A549 (cell line): Measurements from ENCODE around the gene ERO1B. TPM values are rescaled to one million over a fixed set of nuclear protein-coding genes. Genes with fewer than 3 reads are reported as not detected.

Source experiments
- ATAC-seq, 2 experiments: fragments of 200-7000 bp in 1 of 2; fragments of >200 bp in 1 of 2; cut with Nextera tagmentation in 1 of 2; cut with Tn5 transposase in 1 of 2; 3 replicates each; pipeline versions ENCODE4 v1.8.0 to v1.9.1; 2018 to 2020; ENCODE audit warnings: mild to moderate bottlenecking in 1 of 2, moderate library complexity in 1 of 2
- CTCF ChIA-PET: fragments of 300-600 bp; sonication (Branson Sonifier 250); formaldehyde crosslinking; extraction: SDS; loops from one replicate; lab custom pipeline; 2021; ENCODE audit warnings: antibody characterized with exemption, inconsistent platforms; lab: Yijun Ruan, JAX
- POLR2A ChIA-PET: fragments of 350-600 bp; formaldehyde crosslinking; extraction: SDS; loops from one replicate; lab custom pipeline; 2021; ENCODE audit warnings: antibody characterized with exemption, inconsistent platforms; lab: Yijun Ruan, JAX
- DNase-seq, 2 experiments: peaks; one replicate each; pipeline versions ENCODE4 v3.0.0 to v3.0.0-alpha.2; 2011 to 2016; ENCODE audit warnings: low read depth in 1 of 2, low spot score in 1 of 2
- FAIRE-seq: peaks from 2 replicates; lab custom pipeline; 2011; peaks lifted over from hg19 to GRCh38; lab: Jason Lieb, UNC
- H3K27ac ChIP-seq, 2 experiments: fragments of >200 bp; sonication (Bioruptor Twin); formaldehyde crosslinking; 3 replicates each; pipeline ENCODE4 v1.5.1; 2016 to 2017
- H3K4me1 ChIP-seq: fragments of >200 bp; sonication (Bioruptor Twin); formaldehyde crosslinking; 3 replicates; pipeline ENCODE4 v1.6.1; 2016
- H3K4me2 ChIP-seq: fragments of >200 bp; sonication (Bioruptor Twin); formaldehyde crosslinking; 3 replicates; pipeline ENCODE4 v1.6.1; 2016
- H3K4me3 ChIP-seq: fragments of >200 bp; sonication (Bioruptor Twin); formaldehyde crosslinking; 3 replicates; pipeline ENCODE4 v1.5.1; 2016
- H3K9me3 ChIP-seq: fragments of >200 bp; sonication (Bioruptor Twin); formaldehyde crosslinking; 3 replicates; pipeline ENCODE4 v1.6.1; 2016
- ATOH8 ChIP-seq: fragments of 250-450 bp; sonication (Bioruptor Pico); IDR thresholded peaks from 2 replicates; pipeline ENCODE4 v1.5.0; 2020; ENCODE audit warnings: low read depth, mild to moderate bottlenecking, moderate library complexity
- BCL3 ChIP-seq: fragments of >200 bp; sonication (Bioruptor Twin); formaldehyde crosslinking; IDR thresholded peaks from 3 replicates; pipeline ENCODE4 v1.6.1; 2016
- CBX8 ChIP-seq: fragments of 200-600 bp; sonication (generic); IDR thresholded peaks from 2 replicates; pipeline ENCODE4 v1.6.1; 2016
- CEBPB ChIP-seq, 2 experiments: fragments of >200 bp in 1 of 2; sonication (Bioruptor Twin) in 1 of 2; formaldehyde crosslinking in 1 of 2; IDR thresholded peaks; 2 replicates each; pipeline ENCODE4 v1.6.1; 2012 to 2016
- CTCF ChIP-seq: fragments of >200 bp; sonication (Bioruptor Twin); formaldehyde crosslinking; IDR thresholded peaks from 3 replicates; pipeline ENCODE4 v1.5.1; 2016
- EHMT2 ChIP-seq: fragments of 200-600 bp; sonication (generic); IDR thresholded peaks from 2 replicates; pipeline ENCODE4 v1.6.1; 2016; ENCODE audit warnings: antibody characterized with exemption, low read depth, mild to moderate bottlenecking, moderate library complexity
- ELK1 ChIP-seq: fragments of 150-350 bp; IDR thresholded peaks from 2 replicates; pipeline ENCODE4 v1.6.1; 2014; ENCODE audit warnings: low read depth, mild to moderate bottlenecking, low read length
- EP300 ChIP-seq, 2 experiments: fragments of >200 bp; sonication (Bioruptor Twin); formaldehyde crosslinking; IDR thresholded peaks; 2 replicates in 1 of 2; 3 replicates in 1 of 2; pipeline ENCODE4 v1.6.1; 2016 to 2017
- ESRRA ChIP-seq: fragments of 150-350 bp; IDR thresholded peaks from 2 replicates; pipeline ENCODE4 v1.6.1; 2014; ENCODE audit warnings: mild to moderate bottlenecking, low read length, borderline replicate concordance
- FOSB ChIP-seq: fragments of 250-450 bp; sonication (Bioruptor Pico); IDR thresholded peaks from 2 replicates; pipeline ENCODE4 v1.5.0; 2020; ENCODE audit warnings: mild to moderate bottlenecking, moderate library complexity
- FOXS1 ChIP-seq: fragments of 250-450 bp; sonication (Bioruptor Pico); IDR thresholded peaks from 2 replicates; pipeline ENCODE4 v1.5.0; 2020; ENCODE audit warnings: mild to moderate bottlenecking, moderate library complexity
- HDAC2 ChIP-seq: fragments of 200-600 bp; sonication (generic); IDR thresholded peaks from 2 replicates; pipeline ENCODE4 v1.6.1; 2016
- HES2 ChIP-seq: fragments of >200 bp; sonication (Bioruptor Twin); formaldehyde crosslinking; IDR thresholded peaks from 2 replicates; pipeline ENCODE4 v1.6.1; 2016
- HOXA7 ChIP-seq: fragments of 250-450 bp; sonication (Bioruptor Pico); IDR thresholded peaks from 2 replicates; pipeline ENCODE4 v1.5.0; 2020; ENCODE audit warnings: mild to moderate bottlenecking, moderate library complexity
- HOXB13 ChIP-seq: fragments of 250-450 bp; sonication (Bioruptor Pico); IDR thresholded peaks from 2 replicates; pipeline ENCODE4 v1.5.0; 2020; ENCODE audit warnings: low read depth, mild to moderate bottlenecking, moderate library complexity
- KDM1A ChIP-seq: fragments of 200-600 bp; sonication (generic); IDR thresholded peaks from 2 replicates; pipeline ENCODE4 v1.6.1; 2016; ENCODE audit warnings: low read depth, mild to moderate bottlenecking
- KDM5A ChIP-seq: fragments of 200-600 bp; sonication (generic); IDR thresholded peaks from 2 replicates; pipeline ENCODE4 v1.6.1; 2016; ENCODE audit warnings: antibody characterized with exemption, mild to moderate bottlenecking
- MAFK ChIP-seq: fragments of 450-650 bp; IDR thresholded peaks from 2 replicates; pipeline ENCODE4 v1.6.1; 2014; ENCODE audit not compliant: partially characterized antibody
- MAZ ChIP-seq: fragments of 150-350 bp; IDR thresholded peaks from 2 replicates; pipeline ENCODE4 v1.6.1; 2014; ENCODE audit warnings: antibody characterized with exemption, low read depth, low read length, borderline replicate concordance
- PBX3 ChIP-seq: IDR thresholded peaks from 2 replicates; pipeline ENCODE4 v1.6.1; 2012
- RARB ChIP-seq: fragments of 250-450 bp; sonication (Bioruptor Pico); IDR thresholded peaks from 2 replicates; pipeline ENCODE4 v1.8.0; 2021; ENCODE audit warnings: mild to moderate bottlenecking, moderate library complexity
- RNF2 ChIP-seq: fragments of 200-600 bp; sonication (generic); IDR thresholded peaks from 2 replicates; pipeline ENCODE4 v1.6.1; 2016; ENCODE audit warnings: low read depth, mild to moderate bottlenecking, antibody characterized with exemption, moderate library complexity, borderline replicate concordance
- TFCP2L1 ChIP-seq: fragments of 250-450 bp; sonication (Bioruptor Pico); IDR thresholded peaks from 2 replicates; pipeline ENCODE4 v1.5.0; 2021; ENCODE audit warnings: mild to moderate bottlenecking
- USF2 ChIP-seq: fragments of 450-650 bp; IDR thresholded peaks from 2 replicates; pipeline ENCODE4 v1.6.1; 2014; ENCODE audit warnings: antibody characterized with exemption
- ZC3H11A ChIP-seq: fragments of 450-650 bp; IDR thresholded peaks from 2 replicates; pipeline ENCODE4 v1.6.1; 2014; ENCODE audit warnings: antibody characterized with exemption, mild to moderate bottlenecking
- ZNF302 ChIP-seq: fragments of 250-450 bp; sonication (Bioruptor Pico); IDR thresholded peaks from 2 replicates; pipeline ENCODE4 v1.9.0; 2021; ENCODE audit warnings: inconsistent platforms, mild to moderate bottlenecking, moderate library complexity
- WGBS: methylation state at CpG from one replicate; pipeline ENCODE4 v1.1.6; 2017; ENCODE audit errors: missing lambda C conversion rate; 5-methylcytosine and 5-hydroxymethylcytosine counted together
- polyA plus RNA-seq, 4 experiments: library from polyadenylated mRNA; depleted of rRNA in 3 of 4; stranded (reverse); fragments of >200 nt; fragmentation: RNase III in 1 of 4; extraction: RNeasy Plus Mini Kit Qiagen cat#74134 plus additional on column Dnase treatment in 1 of 4; gene quantifications; 2 replicates in 3 of 4; 3 replicates in 1 of 4; pipeline ENCODE4 v1.2.3, GENCODE V29; 2011 to 2017

ERO1B gene
- polyA plus RNA-seq, 2 of the 4 experiments (the other 2 are of a cell fraction), result 3.2 to 9.8 TPM

GRCh38 chr1:236222632-236223031, 59.1 kb downstream of the ERO1B start:
- ATAC-seq, result no peak
- Histone ChIP-seq H3K4me3 (no peak overlapping the region), H3K9me3 (no peaks in the 10 kb centered on the region), H3K4me2 (no peak overlapping the region), H3K4me1 (no peaks in the 10 kb centered on the region), H3K27ac (no peak overlapping the region)
- TF ChIP-seq RARB, result no peak
- no peak for TF ChIP-seq ESRRA
- no peak for TF ChIP-seq EP300 (IDR thresholded peaks at IDR 0.05)
- no peak for TF ChIP-seq MAZ
- TF ChIP-seq USF2, result no peak
- TF ChIP-seq FOXS1, result no peak
- TF ChIP-seq FOSB (CRISPR knock-in tag), result no peak
- POLR2A ChIA-PET, result no interaction called here
- DNase-seq, result no peak
- no peak for FAIRE-seq
- 100% methylated on average over 1 of the region's 1 CpG for WGBS
- CTCF ChIA-PET, result interaction anchor here (0.6 to 1.2 kb wide), 3 partner anchors 16 to 267 kb away, joined by 3 to 4 read pairs (median 3); no protein-coding TSS in a partner anchor

- no peak for ATAC-seq
- POLR2A ChIA-PET, result no interaction called here
- DNase-seq, result no peak
- Histone ChIP-seq H3K4me1 (no peaks in the 10 kb centered on the region), H3K27ac (no peak overlapping the region), H3K4me3 (no peak overlapping the region)
- 98% methylated on average over 1 of the region's 1 CpG for WGBS
- CTCF ChIA-PET, result no interaction called here
- FAIRE-seq, result no peak
- TF ChIP-seq RARB, result no peak
- TF ChIP-seq KDM1A, result no peak
- TF ChIP-seq ATOH8, result no peak
- no peak for TF ChIP-seq BCL3
- no peak for TF ChIP-seq CTCF
- no peak for TF ChIP-seq HES2
- peak; percentile 77 for TF ChIP-seq MAFK
- no peak for TF ChIP-seq KDM5A
- no peak for TF ChIP-seq TFCP2L1
- TF ChIP-seq, all 56 proteins: peak for 1
- no peaks in the 10 kb centered on the region for H3K9me3 ChIP-seq
- no peak overlapping the region for H3K4me2 ChIP-seq
Measured at GRCh38 chr1:236220473-236220872, 61.3 kb downstream of the ERO1B start.

- DNase-seq (no peak), ATAC-seq (no peak), FAIRE-seq (no peak)
- no peaks in the 10 kb centered on the region for H3K9me3 ChIP-seq
- H3K27ac ChIP-seq, result no peak overlapping the region
- H3K4me2 ChIP-seq, result no peak overlapping the region
- H3K4me1 ChIP-seq, result no peaks in the 10 kb centered on the region
- 73% methylated on average over 1 of the region's 1 CpG for WGBS
- POLR2A ChIA-PET, result no interaction called here
- CTCF ChIA-PET, result no interaction called here
- H3K4me3 ChIP-seq, result no peak overlapping the region
- TF ChIP-seq CEBPB (IDR thresholded peaks at IDR 0.05), result no peak
- no peak for TF ChIP-seq RNF2
- TF ChIP-seq CTCF, result no peak
- no peak for TF ChIP-seq HOXB13 (CRISPR knock-in tag)
- no peak for TF ChIP-seq PBX3
- no peak for TF ChIP-seq ELK1
- TF ChIP-seq HOXA7, result no peak
- TF ChIP-seq ZC3H11A, result no peak
- TF ChIP-seq CBX8, result no peak
- TF ChIP-seq FOXS1, result no peak
- no peak for TF ChIP-seq KDM1A
- no peak for TF ChIP-seq HDAC2
- no peak for TF ChIP-seq EHMT2
- TF ChIP-seq ZNF302 (CRISPR knock-in tag), result no peak
Measured at GRCh38 chr1:236214761-236215160, 67.0 kb downstream of the ERO1B start.
